GM12801 (cell line): ENCODE results near the gene ROCK2.

Source experiments
- TF ChIP-seq, protein P1 (sequence below): IDR thresholded peaks from one replicate; pipeline ENCODE4 v1.5.1; 2011; ENCODE audit warnings: control low read depth; ENCODE audit not compliant: insufficient read length; ENCODE audit errors: extremely low read depth

The ROCK2 gene

DNA sequence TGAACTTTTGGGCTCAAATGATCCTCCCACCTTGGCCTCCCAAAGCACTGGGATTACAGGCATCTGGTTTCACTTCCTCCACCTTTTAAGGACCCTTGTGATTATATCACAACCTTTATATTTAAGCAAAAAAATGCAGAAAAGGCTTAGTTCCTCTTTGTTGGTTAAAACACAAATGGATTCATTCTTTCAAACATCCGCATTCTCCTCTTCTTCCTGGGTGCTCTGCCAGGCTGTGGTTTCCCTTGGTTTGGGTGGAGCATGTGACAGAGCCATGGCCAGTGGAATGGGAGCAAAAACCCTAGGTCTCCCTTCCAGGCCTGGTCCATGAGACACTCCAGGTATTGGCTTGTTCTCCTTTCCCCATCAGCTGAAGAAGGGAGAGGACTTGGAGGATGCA lies 199.1 kb downstream of the ROCK2 start:
- TF ChIP-seq, protein P1, sequence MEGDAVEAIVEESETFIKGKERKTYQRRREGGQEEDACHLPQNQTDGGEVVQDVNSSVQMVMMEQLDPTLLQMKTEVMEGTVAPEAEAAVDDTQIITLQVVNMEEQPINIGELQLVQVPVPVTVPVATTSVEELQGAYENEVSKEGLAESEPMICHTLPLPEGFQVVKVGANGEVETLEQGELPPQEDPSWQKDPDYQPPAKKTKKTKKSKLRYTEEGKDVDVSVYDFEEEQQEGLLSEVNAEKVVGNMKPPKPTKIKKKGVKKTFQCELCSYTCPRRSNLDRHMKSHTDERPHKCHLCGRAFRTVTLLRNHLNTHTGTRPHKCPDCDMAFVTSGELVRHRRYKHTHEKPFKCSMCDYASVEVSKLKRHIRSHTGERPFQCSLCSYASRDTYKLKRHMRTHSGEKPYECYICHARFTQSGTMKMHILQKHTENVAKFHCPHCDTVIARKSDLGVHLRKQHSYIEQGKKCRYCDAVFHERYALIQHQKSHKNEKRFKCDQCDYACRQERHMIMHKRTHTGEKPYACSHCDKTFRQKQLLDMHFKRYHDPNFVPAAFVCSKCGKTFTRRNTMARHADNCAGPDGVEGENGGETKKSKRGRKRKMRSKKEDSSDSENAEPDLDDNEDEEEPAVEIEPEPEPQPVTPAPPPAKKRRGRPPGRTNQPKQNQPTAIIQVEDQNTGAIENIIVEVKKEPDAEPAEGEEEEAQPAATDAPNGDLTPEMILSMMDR, result no peak

DNA sequence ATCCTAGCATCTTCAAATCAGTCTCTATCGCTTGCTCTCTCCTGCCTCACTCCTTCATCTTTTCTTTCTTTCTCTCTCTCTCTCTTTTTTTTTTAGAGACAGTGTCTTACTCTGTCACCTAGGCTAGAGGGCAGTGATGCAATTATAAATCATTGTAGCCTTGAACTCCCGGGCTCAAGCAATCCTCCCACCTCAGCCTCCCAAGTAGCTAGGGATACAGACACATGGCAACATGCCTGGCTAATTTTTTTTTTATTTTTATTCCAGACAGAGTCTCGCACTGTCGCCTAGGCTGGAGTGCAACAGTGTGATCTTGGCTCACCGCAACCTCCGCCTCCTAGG lies 199.7 kb downstream of the ROCK2 start:
- TF ChIP-seq, protein P1, result no peak

DNA sequence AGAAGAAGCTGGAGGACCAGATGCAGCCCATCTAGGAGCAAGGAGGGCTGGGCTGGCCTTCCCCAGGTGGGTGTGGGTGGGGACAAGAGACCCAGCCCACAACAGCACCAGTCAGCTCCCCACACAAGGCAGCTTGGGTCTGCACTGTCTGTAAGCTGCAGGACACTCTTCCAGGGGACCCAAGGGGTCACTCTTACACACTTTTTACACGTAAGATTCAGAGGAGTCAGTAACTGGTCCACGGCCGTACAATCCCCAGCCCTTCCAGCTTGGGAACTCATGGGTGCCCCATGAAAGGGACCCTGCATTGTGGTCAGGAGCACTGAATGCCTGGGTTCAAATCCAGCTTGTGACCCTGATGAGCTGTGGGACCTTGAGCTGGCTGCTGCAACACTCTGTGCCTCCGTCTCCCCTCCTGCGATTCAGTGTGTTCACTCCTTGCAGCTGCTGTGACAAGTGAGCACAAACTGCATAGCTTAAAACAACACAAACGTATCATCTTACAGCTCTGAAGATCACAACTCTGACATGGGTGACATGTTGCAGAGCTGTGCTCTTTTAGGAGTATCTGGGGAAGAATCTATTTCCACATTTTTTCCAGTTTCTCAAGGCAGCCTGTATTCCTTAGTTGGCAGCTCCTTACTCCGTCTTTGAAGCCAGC lies 200.2 kb downstream of the ROCK2 start:
- TF ChIP-seq, protein P1, result no peak

DNA sequence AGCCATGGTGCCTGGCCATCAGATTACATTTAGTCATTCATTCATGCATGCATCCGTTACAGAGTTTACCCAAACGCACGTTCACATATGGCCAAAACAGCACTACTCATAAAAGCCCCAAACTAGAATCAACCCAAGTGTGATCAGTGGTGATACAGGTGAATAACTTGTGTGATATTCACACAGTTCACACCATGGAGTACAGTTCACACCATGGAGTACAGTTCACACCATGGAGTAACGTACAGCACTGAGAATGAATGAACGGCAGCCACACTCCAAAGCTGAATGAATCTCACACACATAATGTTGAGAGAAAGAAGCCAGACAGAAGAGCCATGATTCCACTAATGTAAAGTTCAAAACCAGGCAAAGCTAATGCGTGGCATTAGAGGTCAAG lies 201.4 kb downstream of the ROCK2 start:
- TF ChIP-seq, protein P1, result no peak

DNA sequence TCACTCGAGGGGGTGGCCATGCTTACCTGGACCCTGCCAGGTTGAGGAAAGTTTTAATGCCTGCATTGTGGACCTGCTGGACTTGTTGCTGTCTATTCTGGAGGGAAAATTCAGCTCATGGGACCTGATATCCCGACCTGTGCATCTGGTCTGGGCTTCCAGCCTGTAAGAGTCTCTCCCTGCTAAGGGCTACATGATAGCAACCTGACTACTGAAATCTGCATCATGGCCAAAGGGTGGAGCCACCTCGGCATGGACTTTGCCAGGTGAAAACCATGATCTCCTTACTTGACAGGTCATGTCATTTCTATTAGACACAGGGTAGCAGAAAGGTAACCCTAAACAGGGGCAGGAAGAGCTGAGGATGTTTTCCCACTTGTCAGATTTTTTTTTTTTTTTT lies 202.1 kb downstream of the ROCK2 start:
- TF ChIP-seq, protein P1, result no peak

DNA sequence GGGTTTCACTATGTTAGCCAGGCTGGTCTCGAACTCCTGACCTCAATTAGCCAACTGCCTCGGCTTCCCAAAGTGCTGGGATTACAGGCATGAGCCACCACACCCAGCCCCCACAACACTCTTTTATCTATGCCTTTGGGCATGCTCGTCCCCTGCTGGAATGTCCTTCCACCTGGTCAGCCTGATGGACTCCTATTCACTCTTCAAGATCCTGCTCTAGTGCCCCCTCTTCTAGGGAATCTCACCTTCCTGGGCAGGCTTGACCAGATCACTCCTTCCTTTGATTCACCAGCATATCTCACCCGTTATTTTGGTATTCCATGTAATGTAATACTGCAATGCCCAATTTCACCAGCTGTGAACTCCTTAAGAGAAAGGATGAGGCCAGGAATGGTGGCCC lies 203.1 kb downstream of the ROCK2 start:
- TF ChIP-seq, protein P1, result no peak

DNA sequence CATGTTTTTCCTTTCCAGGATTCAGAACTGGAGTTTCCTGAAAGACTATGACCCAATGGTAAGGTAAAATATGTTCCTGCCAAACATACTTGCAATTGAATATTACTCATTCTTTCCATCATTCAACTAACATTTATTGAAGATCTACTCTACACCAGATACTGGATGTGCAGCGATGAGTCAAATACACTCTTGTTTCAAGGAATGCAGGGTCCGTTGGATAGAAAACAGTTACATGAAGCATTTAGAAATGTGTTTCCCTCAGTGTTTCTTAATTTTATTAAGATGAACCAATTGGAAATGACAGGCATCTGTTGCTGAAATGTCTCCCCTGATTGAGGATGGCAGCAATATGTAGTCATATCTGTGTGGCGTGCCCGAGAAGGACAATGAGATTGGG lies 203.9 kb downstream of the ROCK2 start:
- TF ChIP-seq, protein P1, result no peak
